ENCODE measurements around the gene AFF3.

AFF3 gene

DNA sequence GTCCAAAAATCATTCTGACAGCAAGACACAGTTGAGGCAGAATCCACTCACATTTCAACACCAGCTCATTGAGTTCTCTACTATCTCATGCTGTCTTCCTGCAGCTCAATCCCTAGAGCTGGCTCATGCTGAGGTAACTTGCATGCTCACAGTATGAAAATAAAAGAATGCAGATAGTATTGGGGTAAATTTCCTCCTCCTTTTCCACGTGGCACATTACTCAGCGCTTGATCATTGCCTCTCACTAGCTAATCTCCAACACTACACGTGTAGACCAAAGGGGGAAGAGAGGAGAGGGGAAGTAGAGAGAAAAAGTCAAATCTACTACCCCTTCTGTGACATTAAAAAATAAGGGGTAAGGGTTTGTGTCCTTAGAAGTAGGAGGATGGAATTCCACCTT is 300.6 kb downstream of the AFF3 start:
- H3K36me3 ChIP-seq (ENCODE audit: control insufficient read depth in 2 of 2, insufficient read depth in 2 of 2, low read length in 2 of 2), result no peaks in the 10 kb centered on the region
- H3K9ac ChIP-seq (ENCODE audit: low read length in 2 of 2), result no peak overlapping the region
- no peak overlapping the region for H3K27ac ChIP-seq (ENCODE audit: low read length)
- no peak overlapping the region for H3K4me3 ChIP-seq (ENCODE audit: low read length in 2 of 2)
- no peaks in the 10 kb centered on the region for H3K27me3 ChIP-seq (ENCODE audit: control insufficient read depth in 1 of 2, insufficient read depth in 2 of 2, low read length in 2 of 2)
- H3K9me3 ChIP-seq (ENCODE audit: control insufficient read depth in 2 of 2, low read length in 2 of 2), result no peaks in the 10 kb centered on the region
- H3K4me1 ChIP-seq (ENCODE audit: control insufficient read depth, insufficient read depth, low read length), result no peaks in the 10 kb centered on the region

DNA sequence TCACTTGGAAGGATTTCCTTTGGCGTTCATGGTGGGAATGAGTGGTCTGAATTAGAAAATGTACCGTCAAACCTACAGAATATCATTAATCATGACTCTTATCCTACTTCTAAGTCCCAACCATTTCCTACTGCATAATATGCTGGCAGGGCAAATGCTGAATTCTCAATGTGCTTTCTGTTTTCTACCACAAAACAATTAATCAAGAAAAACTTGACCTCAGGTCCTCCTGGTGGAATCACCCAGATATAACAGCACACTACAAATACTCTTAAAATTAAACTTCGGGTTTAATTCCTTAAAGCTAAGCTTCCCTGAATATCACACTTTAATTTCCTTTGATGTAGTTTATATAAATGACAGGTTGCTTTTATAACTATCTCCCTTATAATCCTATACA is 301.6 kb downstream of the AFF3 start:
- H3K36me3 ChIP-seq (ENCODE audit: control insufficient read depth in 2 of 2, insufficient read depth in 2 of 2, low read length in 2 of 2), result no peaks in the 10 kb centered on the region
- no peaks in the 10 kb centered on the region for H3K4me1 ChIP-seq (ENCODE audit: control insufficient read depth, insufficient read depth, low read length)
- H3K27ac ChIP-seq (ENCODE audit: low read length), result no peak overlapping the region
- H3K4me3 ChIP-seq (ENCODE audit: low read length in 2 of 2), result no peak overlapping the region
- H3K9ac ChIP-seq (ENCODE audit: low read length in 2 of 2), result no peak overlapping the region
- no peaks in the 10 kb centered on the region for H3K9me3 ChIP-seq (ENCODE audit: control insufficient read depth in 2 of 2, low read length in 2 of 2)
- no peaks in the 10 kb centered on the region for H3K27me3 ChIP-seq (ENCODE audit: control insufficient read depth in 1 of 2, insufficient read depth in 2 of 2, low read length in 2 of 2)

DNA sequence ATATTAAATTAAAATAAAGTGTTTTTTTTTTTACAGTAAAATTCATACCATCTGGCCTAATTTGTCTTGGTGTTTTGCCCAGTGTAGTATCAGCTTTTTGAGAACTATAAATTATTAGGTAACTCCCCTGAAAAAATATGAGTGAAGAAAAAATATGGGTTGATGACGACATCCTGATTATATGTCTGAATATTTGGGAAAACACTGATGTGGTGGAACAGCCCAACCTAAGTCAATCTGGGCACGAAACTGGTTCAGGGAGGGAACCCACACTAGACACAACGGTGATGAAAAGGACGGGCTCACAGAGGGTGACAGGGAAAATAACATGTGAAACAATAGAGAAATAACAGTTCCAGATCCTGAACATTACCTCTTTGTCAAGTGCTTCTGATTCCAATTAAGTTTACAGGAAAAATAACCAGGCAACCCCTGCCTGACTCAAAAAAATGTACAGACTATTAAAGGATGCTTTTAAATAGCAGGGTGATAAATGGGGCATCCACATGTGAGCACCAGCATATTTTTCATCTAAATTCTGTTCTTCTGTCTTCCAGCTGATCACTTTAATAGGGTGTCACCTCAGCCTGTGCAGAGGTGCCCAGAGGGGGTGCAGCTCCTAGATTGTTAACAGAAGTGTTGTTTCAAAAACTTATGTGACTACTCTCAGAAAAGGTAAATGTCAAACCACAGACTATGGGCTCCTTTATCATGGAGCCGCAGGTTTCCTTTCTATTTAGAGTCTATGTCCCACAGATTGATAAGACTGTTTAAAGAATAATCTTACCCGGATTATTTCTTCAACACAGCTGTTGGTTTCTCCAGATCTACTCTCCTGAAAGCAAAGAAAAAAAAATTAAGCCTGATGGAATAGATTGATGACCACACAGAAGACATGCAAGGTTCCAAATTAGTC is 305.4 kb downstream of the AFF3 start:
- Histone ChIP-seq H3K9ac (ENCODE audit: low read length in 2 of 2) (no peak overlapping the region), H3K4me3 (ENCODE audit: low read length in 2 of 2) (no peak overlapping the region), H3K27ac (ENCODE audit: low read length) (no peak overlapping the region), H3K4me1 (ENCODE audit: control insufficient read depth, insufficient read depth, low read length) (no peaks in the 10 kb centered on the region), H3K9me3 (ENCODE audit: control insufficient read depth in 2 of 2, low read length in 2 of 2) (no peaks in the 10 kb centered on the region), H3K36me3 (ENCODE audit: control insufficient read depth in 2 of 2, insufficient read depth in 2 of 2, low read length in 2 of 2) (no peaks in the 10 kb centered on the region), H3K27me3 (ENCODE audit: control insufficient read depth in 1 of 2, insufficient read depth in 2 of 2, low read length in 2 of 2) (no peaks in the 10 kb centered on the region)

DNA sequence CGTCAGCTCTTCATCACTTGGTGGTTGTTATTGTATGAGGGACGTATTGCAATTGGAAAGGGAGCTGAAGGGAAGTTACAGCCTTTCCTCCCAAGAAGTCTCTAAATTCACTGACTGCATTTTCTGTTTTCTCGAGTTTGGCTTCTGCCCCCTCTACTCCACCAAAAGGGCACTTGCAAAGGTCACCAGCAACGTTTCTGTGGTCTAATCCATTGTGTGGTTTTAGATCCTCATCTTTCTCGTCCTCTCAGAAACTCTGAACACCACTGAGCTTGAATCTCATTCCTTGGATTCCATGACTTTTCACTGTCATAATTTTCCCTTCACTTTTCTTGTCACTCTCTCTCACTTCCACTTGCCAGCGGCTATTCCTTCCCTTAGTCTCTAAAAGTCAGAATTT is 308.0 kb downstream of the AFF3 start:
- Histone ChIP-seq H3K9ac (ENCODE audit: low read length in 2 of 2) (no peak overlapping the region), H3K27me3 (ENCODE audit: control insufficient read depth in 1 of 2, insufficient read depth in 2 of 2, low read length in 2 of 2) (no peaks in the 10 kb centered on the region), H3K4me1 (ENCODE audit: control insufficient read depth, insufficient read depth, low read length) (no peaks in the 10 kb centered on the region), H3K36me3 (ENCODE audit: control insufficient read depth in 2 of 2, insufficient read depth in 2 of 2, low read length in 2 of 2) (no peaks in the 10 kb centered on the region), H3K9me3 (ENCODE audit: control insufficient read depth in 2 of 2, low read length in 2 of 2) (no peaks in the 10 kb centered on the region), H3K27ac (ENCODE audit: low read length) (no peak overlapping the region), H3K4me3 (ENCODE audit: low read length in 2 of 2) (no peak overlapping the region)

DNA sequence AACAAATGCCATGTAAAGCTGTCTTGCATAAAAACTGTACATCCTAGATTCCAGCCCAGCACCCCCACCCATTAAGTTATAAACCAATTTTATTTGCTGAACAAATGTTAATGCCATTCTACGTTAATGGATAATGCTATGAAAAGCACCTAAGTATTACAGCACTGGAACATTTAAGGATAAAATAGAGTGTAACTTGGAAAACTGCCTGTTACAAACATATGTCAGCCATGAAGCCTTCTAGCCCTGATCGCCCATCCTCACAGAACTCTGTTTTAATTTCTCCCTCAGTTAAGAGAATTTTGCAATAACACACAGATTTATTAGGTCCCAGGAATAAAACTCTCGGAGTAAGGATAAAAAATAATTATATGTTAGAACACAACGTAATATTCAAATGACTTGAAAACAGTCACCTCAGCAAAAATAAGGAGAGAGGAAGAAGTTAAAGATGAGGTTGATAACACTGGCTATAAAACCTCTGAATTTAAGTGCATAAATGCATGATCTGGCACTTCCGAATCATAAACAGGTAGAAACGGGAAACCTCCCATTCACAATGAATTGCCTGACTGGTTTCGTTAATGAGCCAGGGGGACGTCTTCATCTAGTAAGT is 308.7 kb downstream of the AFF3 start:
- Histone ChIP-seq H3K9ac (ENCODE audit: low read length in 2 of 2) (no peak overlapping the region), H3K9me3 (ENCODE audit: control insufficient read depth in 2 of 2, low read length in 2 of 2) (no peaks in the 10 kb centered on the region), H3K4me1 (ENCODE audit: control insufficient read depth, insufficient read depth, low read length) (no peaks in the 10 kb centered on the region), H3K27me3 (ENCODE audit: control insufficient read depth in 1 of 2, insufficient read depth in 2 of 2, low read length in 2 of 2) (no peaks in the 10 kb centered on the region), H3K4me3 (ENCODE audit: low read length in 2 of 2) (no peak overlapping the region), H3K36me3 (ENCODE audit: control insufficient read depth in 2 of 2, insufficient read depth in 2 of 2, low read length in 2 of 2) (no peaks in the 10 kb centered on the region), H3K27ac (ENCODE audit: low read length) (no peak overlapping the region)

DNA sequence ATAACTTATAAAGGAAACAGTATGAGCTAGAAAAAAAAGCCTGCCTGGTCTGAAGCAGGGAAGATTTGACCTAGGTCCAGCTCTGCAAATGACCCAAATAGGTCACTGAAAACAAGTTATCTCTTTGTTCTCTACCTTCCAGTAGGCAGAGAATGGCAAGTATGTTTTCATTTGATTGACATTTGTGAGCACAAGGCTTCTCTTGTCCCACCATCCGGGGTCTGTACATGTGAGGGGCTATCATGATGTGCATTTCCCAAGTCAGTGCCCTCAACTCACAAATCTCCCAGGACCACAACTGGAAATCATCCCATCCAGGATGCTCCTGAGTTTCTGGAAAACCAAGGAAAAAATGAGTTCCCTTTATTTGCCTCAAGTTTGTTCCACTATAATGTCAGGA is 309.5 kb downstream of the AFF3 start:
- no peaks in the 10 kb centered on the region for H3K4me1 ChIP-seq (ENCODE audit: control insufficient read depth, insufficient read depth, low read length)
- no peaks in the 10 kb centered on the region for H3K27me3 ChIP-seq (ENCODE audit: control insufficient read depth in 1 of 2, insufficient read depth in 2 of 2, low read length in 2 of 2)
- no peak overlapping the region for H3K9ac ChIP-seq (ENCODE audit: low read length in 2 of 2)
- H3K36me3 ChIP-seq (ENCODE audit: control insufficient read depth in 2 of 2, insufficient read depth in 2 of 2, low read length in 2 of 2), result no peaks in the 10 kb centered on the region
- H3K4me3 ChIP-seq (ENCODE audit: low read length in 2 of 2), result no peak overlapping the region
- H3K9me3 ChIP-seq (ENCODE audit: control insufficient read depth in 2 of 2, low read length in 2 of 2), result no peaks in the 10 kb centered on the region
- no peak overlapping the region for H3K27ac ChIP-seq (ENCODE audit: low read length)

DNA sequence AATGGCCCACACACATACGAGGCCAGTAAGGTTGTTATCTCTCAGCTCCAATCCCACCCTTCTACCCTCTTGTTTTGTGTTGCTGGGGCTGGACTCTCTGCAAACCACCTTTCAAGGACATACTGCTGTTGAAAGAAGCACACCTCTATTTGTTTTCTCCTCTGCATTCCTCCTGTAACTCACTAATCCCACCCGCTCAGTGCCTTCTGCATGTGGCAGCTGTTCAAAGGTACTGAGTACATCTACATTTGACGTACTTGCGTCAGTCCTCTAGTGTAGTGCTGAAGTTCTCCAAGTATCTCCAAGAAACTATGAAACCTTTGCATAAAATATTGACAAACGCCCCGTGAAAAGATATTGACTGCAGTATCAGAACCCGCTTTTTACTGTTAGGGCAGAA is 310.6 kb downstream of the AFF3 start:
- H3K27ac ChIP-seq (ENCODE audit: low read length), result no peak overlapping the region
- no peak overlapping the region for H3K4me3 ChIP-seq (ENCODE audit: low read length in 2 of 2)
- no peaks in the 10 kb centered on the region for H3K4me1 ChIP-seq (ENCODE audit: control insufficient read depth, insufficient read depth, low read length)
- no peaks in the 10 kb centered on the region for H3K9me3 ChIP-seq (ENCODE audit: control insufficient read depth in 2 of 2, low read length in 2 of 2)
- no peak overlapping the region for H3K9ac ChIP-seq (ENCODE audit: low read length in 2 of 2)
- peaks cover 0 to 2% of the 10 kb centered on the region in 2 donors for H3K36me3 ChIP-seq (ENCODE audit: control insufficient read depth in 2 of 2, insufficient read depth in 2 of 2, low read length in 2 of 2)
- no peaks in the 10 kb centered on the region for H3K27me3 ChIP-seq (ENCODE audit: control insufficient read depth in 1 of 2, insufficient read depth in 2 of 2, low read length in 2 of 2)

DNA sequence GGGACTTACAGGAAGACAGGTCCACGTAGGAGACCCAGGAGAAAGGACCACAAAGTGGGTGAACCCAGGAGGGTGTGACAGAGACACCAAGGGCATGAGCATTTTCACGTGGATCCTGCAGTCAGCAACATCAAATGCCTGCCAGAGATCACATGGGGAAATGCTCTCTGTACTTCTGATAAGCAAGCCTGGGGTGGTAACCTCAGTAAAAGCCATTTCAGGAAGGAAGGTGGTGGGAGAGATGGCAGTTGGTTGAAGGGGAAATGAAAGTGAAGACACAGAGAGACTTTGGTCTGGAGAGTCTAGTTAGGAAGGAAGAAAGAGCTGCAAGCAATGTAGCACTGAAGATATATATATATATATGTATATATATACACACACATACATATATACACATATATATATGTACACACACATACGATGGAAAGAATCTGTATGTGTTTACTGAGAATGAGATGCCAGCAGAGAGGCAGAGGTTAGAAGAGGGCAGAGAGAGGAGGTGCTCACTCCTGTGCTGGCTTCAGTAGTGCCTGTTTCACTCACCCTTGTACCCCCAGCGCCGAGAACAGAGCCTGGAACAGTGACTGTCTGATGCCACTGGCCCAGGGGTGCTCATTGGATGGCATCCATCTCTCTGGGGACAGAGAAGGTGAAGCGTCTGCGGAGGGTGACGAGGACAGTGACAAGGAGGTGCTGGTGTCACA is 314.9 kb downstream of the AFF3 start:
- Histone ChIP-seq H3K27ac (ENCODE audit: low read length) (no peak overlapping the region), H3K27me3 (ENCODE audit: control insufficient read depth in 1 of 2, insufficient read depth in 2 of 2, low read length in 2 of 2) (no peaks in the 10 kb centered on the region), H3K36me3 (ENCODE audit: control insufficient read depth in 2 of 2, insufficient read depth in 2 of 2, low read length in 2 of 2) (peaks cover 0 to 2% of the 10 kb centered on the region in 2 donors), H3K4me3 (ENCODE audit: low read length in 2 of 2) (no peak overlapping the region), H3K9ac (ENCODE audit: low read length in 2 of 2) (no peak overlapping the region), H3K9me3 (ENCODE audit: control insufficient read depth in 2 of 2, low read length in 2 of 2) (no peaks in the 10 kb centered on the region), H3K4me1 (ENCODE audit: control insufficient read depth, insufficient read depth, low read length) (no peaks in the 10 kb centered on the region)

DNA sequence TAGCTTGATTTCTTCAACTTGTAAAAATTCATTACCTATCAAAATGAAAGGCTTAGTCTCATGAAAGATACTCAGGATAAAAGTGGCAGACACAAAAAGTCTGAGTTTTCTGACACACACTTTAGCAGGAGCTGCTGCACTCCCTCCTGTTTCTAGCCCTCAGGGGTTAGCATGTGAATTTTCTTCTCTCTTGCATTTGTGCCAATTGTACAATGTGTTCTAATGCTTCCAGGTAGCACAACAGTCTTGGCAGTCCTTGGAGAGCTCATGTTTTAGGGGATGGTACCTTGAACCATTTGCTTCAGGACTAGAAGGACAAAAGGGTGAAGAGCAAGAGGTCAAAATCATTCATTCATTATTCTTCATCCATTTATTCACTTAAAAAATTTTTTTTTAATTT is 316.8 kb downstream of the AFF3 start:
- no peak overlapping the region for H3K4me3 ChIP-seq (ENCODE audit: low read length in 2 of 2)
- H3K9ac ChIP-seq (ENCODE audit: low read length in 2 of 2), result no peak overlapping the region
- H3K27me3 ChIP-seq (ENCODE audit: control insufficient read depth in 1 of 2, insufficient read depth in 2 of 2, low read length in 2 of 2), result no peaks in the 10 kb centered on the region
- no peak overlapping the region for H3K27ac ChIP-seq (ENCODE audit: low read length)
- no peaks in the 10 kb centered on the region for H3K9me3 ChIP-seq (ENCODE audit: control insufficient read depth in 2 of 2, low read length in 2 of 2)
- H3K4me1 ChIP-seq (ENCODE audit: control insufficient read depth, insufficient read depth, low read length), result no peaks in the 10 kb centered on the region
- peaks cover 0 to 2% of the 10 kb centered on the region in 2 donors for H3K36me3 ChIP-seq (ENCODE audit: control insufficient read depth in 2 of 2, insufficient read depth in 2 of 2, low read length in 2 of 2)

DNA sequence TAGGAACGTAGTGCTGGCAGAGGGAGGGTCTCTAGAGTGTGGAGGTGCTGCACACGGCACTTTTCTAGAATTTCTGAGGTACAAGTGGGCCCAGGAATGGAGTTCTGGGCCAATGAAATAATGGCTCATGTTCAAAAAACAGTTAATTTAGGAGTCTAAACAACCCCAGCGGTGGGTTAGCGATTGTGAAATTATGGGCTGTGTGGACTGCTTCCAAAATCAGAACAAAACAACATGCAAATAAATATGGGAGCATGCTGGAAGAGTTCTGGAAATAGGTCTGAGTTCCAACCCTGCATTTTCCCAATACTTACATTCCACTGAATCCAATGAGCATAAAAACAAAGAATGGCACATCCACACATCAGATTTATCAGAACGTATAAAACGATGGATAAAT is 317.6 kb downstream of the AFF3 start:
- Histone ChIP-seq H3K36me3 (ENCODE audit: control insufficient read depth in 2 of 2, insufficient read depth in 2 of 2, low read length in 2 of 2) (peaks cover 0 to 2% of the 10 kb centered on the region in 2 donors), H3K27ac (ENCODE audit: low read length) (no peak overlapping the region), H3K9ac (ENCODE audit: low read length in 2 of 2) (no peak overlapping the region), H3K27me3 (ENCODE audit: control insufficient read depth in 1 of 2, insufficient read depth in 2 of 2, low read length in 2 of 2) (no peaks in the 10 kb centered on the region), H3K4me1 (ENCODE audit: control insufficient read depth, insufficient read depth, low read length) (no peaks in the 10 kb centered on the region), H3K4me3 (ENCODE audit: low read length in 2 of 2) (no peak overlapping the region), H3K9me3 (ENCODE audit: control insufficient read depth in 2 of 2, low read length in 2 of 2) (no peaks in the 10 kb centered on the region)
